Osteocyte (in vitro differentiated cells): ENCODE data around the gene GRAMD2B. TPM values are rescaled to one million over a fixed set of nuclear protein-coding genes. Genes with fewer than 3 reads are reported as not detected.

Source experiments
- DNase-seq: peaks from one replicate; pipeline ENCODE4 v3.0.0; 2021; ENCODE audit warnings: mixed read lengths; ENCODE audit not compliant: unreplicated experiment; ENCODE audit errors: extremely low spot score
- H3K27ac Mint-ChIP-seq: one replicate; pipeline ENCODE4 v1.8.0; 2021; ENCODE audit warnings: mild to moderate bottlenecking, mixed read lengths; ENCODE audit not compliant: unreplicated experiment
- H3K27me3 Mint-ChIP-seq: one replicate; pipeline ENCODE4 v1.8.0; 2021; ENCODE audit warnings: mixed read lengths; ENCODE audit not compliant: unreplicated experiment
- H3K36me3 Mint-ChIP-seq: one replicate; pipeline ENCODE4 v1.8.0; 2021; ENCODE audit warnings: mixed read lengths; ENCODE audit not compliant: unreplicated experiment
- H3K4me1 Mint-ChIP-seq: one replicate; pipeline ENCODE4 v1.8.0; 2021; ENCODE audit warnings: mixed read lengths; ENCODE audit not compliant: unreplicated experiment
- H3K4me3 Mint-ChIP-seq: one replicate; pipeline ENCODE4 v1.8.0; 2021; ENCODE audit warnings: mild to moderate bottlenecking, moderate library complexity, mixed read lengths; ENCODE audit not compliant: unreplicated experiment
- H3K9me3 Mint-ChIP-seq: one replicate; pipeline ENCODE4 v1.8.0; 2021; ENCODE audit warnings: mixed read lengths; ENCODE audit not compliant: unreplicated experiment
- CTCF ChIP-seq: fragments of 200-600 bp; sonication (generic); IDR thresholded peaks from 2 replicates; pipeline ENCODE4 v1.5.0; 2021; ENCODE audit warnings: antibody characterized with exemption, mild to moderate bottlenecking, moderate library complexity
- total RNA-seq: library from RNA; stranded (reverse); gene quantifications from 2 replicates; pipeline ENCODE4 v1.2.1, GENCODE V29; 2021

Gene GRAMD2B
- total RNA-seq, 1 donor from 2014 or later: 93.7 TPM

- Mint-ChIP-seq H3K27me3 (no peaks in the 10 kb centered on the region), H3K4me3 (no peak overlapping the region), H3K9me3 (no peaks in the 10 kb centered on the region), H3K4me1 (peaks cover 68% of the 10 kb centered on the region), H3K36me3 (peaks cover 50% of the 10 kb centered on the region), H3K27ac (peak overlapping the region; percentile 83)
- no peak for TF ChIP-seq CTCF
- no peak for DNase-seq
Observed at GRCh38 chr5:126445502-126446174, 22.4 kb downstream of the GRAMD2B start.

- no peaks in the 10 kb centered on the region for H3K27me3 Mint-ChIP-seq
- H3K27ac Mint-ChIP-seq: peak overlapping the region; percentile 82
- H3K36me3 Mint-ChIP-seq: peaks cover 47% of the 10 kb centered on the region
- no peak for TF ChIP-seq CTCF
- peaks cover 69% of the 10 kb centered on the region for H3K4me1 Mint-ChIP-seq
- DNase-seq: no peak
- no peak overlapping the region for H3K4me3 Mint-ChIP-seq
- no peaks in the 10 kb centered on the region for H3K9me3 Mint-ChIP-seq
Observed at GRCh38 chr5:126446498-126447224, 23.5 kb downstream of the GRAMD2B start.

GRCh38 chr5:126448720-126449119 is 25.5 kb downstream of the GRAMD2B start:
- Mint-ChIP-seq H3K27me3 (no peaks in the 10 kb centered on the region), H3K36me3 (peaks cover 51% of the 10 kb centered on the region), H3K4me3 (no peak overlapping the region), H3K9me3 (no peaks in the 10 kb centered on the region), H3K27ac (peak overlapping the region; percentile 91), H3K4me1 (peaks cover 79% of the 10 kb centered on the region)
- DNase-seq: no peak
- no peak for TF ChIP-seq CTCF

GRCh38 chr5:126449751-126450271 is 26.6 kb downstream of the GRAMD2B start:
- Mint-ChIP-seq H3K36me3 (peaks cover 50% of the 10 kb centered on the region), H3K9me3 (no peaks in the 10 kb centered on the region), H3K27ac (peak overlapping the region; percentile 91), H3K27me3 (no peaks in the 10 kb centered on the region), H3K4me3 (peak overlapping the region; percentile 53), H3K4me1 (peaks cover 79% of the 10 kb centered on the region)
- DNase-seq: no peak
- no peak for TF ChIP-seq CTCF

GRCh38 chr5:126450346-126450745 is 27.1 kb downstream of the GRAMD2B start:
- Mint-ChIP-seq H3K9me3 (no peaks in the 10 kb centered on the region), H3K27ac (peak overlapping the region; percentile 91), H3K36me3 (peaks cover 52% of the 10 kb centered on the region), H3K27me3 (no peaks in the 10 kb centered on the region), H3K4me3 (no peak overlapping the region), H3K4me1 (peaks cover 79% of the 10 kb centered on the region)
- no peak for TF ChIP-seq CTCF
- no peak for DNase-seq
